Stimulated activated CD8-positive, alpha-beta memory T cell treated with anti-CD3 and anti-CD28 coated beads, Interleukin-4, amount 100 ng/mL, for 48 hours (primary cell): ENCODE data around the gene HLF.

Source experiments
- DNase-seq: peaks from one replicate; pipeline ENCODE4 v3.0.0-alpha.2; 2020

Gene HLF

DNA sequence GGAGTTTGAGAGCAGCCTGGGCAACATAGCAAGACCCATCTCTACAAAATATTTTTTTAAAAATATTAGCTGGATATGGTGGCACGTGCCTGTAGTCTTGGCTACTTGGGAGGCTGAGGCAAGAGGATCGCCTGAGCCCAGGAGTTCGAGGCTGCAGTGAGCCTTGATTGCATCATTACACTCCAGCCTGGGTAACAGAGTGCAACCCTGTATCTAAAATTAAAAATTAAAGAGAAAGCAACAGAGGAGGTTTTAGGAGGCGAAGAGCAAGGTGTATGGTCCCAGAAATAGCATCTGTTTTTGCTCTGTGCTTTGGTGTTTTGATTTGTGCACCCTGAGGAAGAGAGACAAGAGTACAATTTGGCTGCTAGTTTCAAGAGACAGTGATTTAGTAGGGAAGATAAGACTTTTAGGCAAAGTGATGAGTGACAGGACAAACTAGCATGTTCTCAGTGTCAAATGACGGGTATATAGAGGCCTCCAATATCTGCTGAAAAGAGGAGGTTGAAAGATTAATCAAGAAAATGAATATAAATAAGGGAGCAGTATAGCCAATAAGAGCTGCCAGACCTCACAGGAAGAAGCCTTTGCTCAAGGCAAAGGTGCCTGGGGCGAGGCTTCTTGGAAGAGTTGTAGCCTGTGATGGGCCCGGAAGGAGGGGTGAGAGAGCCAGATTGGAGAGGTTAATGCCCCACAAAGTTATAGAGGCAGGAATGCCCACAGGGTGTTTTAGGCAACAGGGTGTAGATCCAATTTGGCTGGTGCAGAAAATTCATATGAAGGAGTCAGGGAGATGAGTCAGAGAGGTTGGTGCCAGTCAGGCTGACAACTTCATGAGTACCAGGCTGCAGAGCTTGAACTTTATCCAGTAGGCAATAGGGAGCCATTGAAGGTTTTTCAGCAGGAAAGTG is 11.4 kb downstream of the HLF start:
- no peak for DNase-seq

DNA sequence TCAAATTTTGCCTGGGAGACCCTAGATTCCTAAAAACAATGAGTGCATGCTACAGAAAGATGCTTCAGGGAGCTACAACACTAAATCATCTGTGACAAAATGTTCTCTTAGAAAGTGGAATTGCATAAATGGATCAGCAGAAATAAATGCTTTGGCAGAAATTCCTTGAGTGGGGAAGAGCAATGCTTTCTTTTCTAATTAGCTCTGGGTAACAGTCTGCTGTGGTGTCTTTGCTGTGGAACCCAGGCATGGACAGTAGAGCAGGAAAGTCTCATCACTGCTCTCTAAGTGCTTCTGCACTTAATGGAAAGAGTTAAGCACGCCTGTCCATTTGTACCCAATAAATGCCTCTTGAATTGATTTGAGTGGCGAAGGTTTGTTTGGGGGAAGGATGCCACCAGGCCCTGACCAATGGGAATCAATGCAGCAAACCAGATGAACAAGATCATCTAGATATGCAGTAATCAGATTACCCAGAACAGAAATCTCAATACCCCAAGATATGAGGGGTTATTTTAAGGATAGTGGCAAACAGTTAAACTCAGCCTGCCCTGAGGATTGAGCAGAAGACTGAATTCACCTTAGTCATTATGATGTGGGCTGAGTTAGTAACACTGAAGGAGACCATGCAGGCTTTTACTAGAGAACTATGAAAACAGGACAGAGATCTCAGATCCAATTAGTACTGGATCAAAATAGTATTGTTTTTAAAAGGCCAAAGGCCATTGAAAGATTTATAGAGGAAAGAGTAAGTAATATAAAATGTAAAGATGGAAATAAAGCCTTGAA is 13.6 kb downstream of the HLF start:
- no peak for DNase-seq

- no peak for DNase-seq
Measured at GRCh38 chr17:55279203-55279602, 14.4 kb downstream of the HLF start.

- DNase-seq = no peak
Measured at GRCh38 chr17:55279788-55280187, 15.0 kb downstream of the HLF start.

DNA sequence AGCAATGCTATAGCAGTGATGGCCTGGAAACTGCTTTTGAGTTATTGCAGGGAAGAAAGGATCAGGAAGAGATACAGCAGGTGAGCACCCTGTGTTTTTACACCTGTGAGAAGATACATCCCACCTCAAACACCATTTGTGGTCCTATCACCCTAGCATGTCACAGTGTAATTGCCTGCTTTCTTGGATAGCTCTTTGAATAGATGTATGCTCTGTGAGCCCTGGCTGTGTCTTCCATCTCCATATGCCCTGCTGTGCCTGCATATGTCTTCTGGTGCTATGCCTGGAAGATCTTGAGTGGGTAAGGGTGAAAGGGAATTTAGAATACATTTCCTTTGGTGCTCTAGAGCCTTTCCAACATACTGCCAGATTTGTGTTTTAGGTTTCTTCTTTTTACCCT is 15.5 kb downstream of the HLF start:
- DNase-seq = no peak

DNA sequence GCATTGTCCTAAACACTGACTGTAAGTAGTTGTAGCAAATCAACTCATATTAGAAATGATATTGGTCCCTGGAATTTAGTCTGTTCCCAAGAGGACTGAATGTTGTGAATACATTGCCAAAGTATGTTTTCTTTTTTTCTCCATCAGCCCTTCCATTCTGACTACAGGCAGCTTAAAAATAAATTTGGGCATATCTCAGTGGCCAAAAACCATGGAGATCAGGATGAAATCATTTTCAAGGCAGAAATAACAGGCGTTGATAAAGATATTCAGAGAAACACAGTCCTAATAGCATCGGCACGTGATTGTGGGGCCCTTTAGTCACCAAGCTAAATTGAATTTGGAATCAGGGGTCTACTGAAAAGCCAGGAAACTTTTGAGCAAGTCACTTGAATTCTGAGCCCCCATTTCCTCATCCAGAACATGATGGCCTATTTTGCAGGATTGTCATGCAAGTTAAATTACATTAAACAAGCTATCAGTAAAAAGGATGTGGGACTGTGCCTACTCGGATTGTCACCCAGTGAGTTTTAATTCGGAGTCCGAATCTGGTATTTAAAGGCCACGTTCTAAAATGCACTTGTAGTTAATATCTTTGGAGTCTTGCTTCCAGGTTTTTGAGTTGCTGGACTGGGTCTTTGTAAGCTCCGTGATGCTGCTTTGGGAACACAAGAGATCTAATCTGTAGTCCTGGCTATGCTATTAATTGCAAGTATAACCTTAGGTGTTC is 17.1 kb downstream of the HLF start:
- DNase-seq = no peak

DNA sequence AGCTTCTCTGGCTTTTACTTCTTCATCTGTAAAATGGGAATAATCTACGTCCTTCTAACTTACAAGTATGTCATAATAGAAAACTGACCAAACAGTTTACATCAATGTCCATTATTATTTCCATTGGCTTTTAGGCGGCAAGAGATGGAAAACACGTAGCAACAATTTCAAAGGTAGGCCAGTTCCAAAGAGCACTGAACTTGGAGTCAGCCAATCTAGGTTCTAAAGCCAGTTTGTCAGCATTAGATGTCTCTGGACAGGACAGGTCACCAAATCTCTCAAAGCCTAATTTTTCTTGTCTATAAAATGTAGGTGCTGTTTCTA is 17.6 kb downstream of the HLF start:
- no peak for DNase-seq

DNA sequence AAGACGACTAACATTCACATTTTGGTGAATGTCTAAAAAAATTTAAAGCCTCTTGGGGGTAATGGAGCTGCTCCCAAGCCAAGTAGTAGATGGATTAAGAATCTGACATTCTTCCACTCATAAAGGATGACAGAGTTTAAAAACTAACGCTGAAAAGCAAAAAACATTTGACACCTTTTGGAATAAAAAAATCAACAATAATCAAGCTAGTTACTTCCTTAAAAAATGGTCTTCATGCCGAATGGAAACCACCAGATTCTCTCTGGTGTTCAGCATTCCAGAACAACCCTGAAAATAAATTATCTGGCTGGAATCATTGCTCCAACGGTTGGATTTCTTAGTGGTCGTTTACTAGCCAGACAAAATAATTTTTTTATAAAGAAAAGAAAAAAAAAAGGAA is 18.0 kb downstream of the HLF start:
- DNase-seq = no peak

GRCh38 chr17:55283256-55283965 is 18.7 kb downstream of the HLF start:
- no peak for DNase-seq

GRCh38 chr17:55284001-55284884 is 19.5 kb downstream of the HLF start:
- no peak for DNase-seq

- no peak for DNase-seq
Measured at GRCh38 chr17:55284944-55285339, 20.2 kb downstream of the HLF start.

GRCh38 chr17:55285340-55286301 is 20.9 kb downstream of the HLF start:
- DNase-seq = no peak

GRCh38 chr17:55286681-55287589 is 22.2 kb downstream of the HLF start:
- DNase-seq = no peak

DNA sequence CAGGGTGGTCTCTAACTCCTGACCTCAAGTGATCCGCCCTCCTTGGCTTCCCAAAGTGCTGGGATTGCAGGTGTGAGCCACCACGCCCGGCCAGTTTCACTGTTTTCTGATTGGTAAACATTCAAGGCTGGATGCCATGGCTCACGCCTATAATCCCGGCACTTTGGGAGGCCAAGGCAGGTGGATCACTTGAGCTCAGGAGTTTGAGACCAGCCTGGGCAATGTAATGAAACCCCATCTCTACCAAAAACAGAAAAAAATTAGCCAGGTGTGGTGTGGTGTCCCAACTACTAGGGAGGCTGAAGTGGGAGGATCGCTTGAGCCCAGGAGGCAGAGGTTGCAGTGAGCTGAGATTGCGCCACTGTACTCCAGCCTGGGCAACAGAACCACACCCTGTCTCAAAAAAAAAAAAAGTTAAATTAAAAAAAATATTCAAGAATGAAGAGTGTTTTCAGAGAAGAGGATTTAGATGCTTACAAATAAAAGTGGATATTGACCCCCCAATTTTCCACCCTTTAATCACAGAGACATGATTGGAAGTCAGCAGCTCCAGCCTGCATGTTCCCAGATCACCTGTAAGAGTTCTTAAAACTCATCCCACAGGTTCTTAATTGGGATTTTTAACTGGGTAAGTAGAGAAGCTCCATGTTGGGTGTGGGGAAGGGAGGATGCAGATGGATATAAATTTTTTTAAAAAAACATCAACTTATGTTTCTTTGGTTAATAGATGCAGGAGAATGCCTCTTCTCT is 23.8 kb downstream of the HLF start:
- no peak for DNase-seq

DNA sequence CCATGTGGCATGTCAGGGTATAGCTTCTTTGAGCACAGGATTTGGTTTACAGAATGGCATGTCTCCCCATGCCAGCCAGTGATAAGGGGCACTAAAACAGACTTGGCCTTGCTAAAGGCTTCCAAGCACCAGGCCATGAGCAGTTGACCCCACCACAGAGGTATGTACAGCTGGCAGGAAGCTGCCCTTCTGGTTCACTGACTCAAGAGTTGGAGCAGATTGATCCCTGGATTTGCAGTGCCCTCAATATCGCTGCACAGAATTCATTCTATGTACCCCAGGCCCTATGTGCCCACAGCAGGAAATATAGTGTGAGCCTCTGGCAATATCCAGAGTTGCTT is 24.3 kb downstream of the HLF start:
- DNase-seq = no peak

DNA sequence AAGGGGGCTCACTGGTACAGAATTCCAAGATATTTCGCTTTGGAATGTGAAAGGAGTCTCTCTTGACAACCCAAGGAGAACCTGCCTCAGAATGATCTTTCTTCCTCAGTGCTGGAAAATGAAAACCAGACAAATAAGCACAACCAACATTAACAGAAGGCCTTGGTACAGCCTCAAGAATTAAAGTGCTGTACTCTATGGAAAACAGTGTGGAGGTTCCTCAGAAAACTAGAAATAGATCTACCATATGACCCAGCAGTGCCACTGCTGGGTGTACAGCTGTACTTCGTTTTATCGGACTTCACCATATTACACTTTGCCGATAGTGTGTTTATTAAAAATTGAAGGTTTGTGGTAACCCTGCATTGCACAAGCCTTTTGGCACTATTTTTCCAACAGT is 25.2 kb downstream of the HLF start:
- DNase-seq = no peak

DNA sequence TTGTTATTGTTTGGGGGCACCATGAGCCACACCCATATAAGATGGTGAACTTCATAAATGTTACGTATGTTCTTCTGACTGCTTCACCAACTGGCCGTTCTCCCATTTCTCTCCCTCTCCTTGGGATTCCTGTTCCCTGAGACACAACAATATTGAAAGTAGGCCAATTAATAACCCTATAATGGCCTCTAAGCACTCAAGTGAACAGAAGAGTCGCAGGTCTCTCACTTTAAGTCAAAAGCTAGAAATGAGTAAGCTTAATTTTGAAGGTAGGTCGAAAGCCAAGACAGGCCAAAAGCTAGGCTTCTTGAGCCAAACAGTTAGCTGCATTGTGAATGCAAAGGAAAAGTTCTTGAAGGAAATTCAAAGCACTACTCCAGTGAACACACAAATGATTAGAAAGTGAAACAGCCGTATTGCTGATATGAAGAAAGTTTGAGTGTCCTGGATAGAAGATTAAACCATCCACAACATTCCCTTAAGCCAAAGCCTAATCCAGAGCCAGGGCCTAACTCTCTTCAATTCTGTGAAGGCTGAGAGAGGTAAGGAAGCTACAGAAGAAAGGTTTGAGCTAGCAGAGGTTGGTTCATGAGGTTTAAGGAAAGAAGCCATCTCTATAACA is 25.8 kb downstream of the HLF start:
- no peak for DNase-seq

GRCh38 chr17:55291114-55291507 is 26.4 kb downstream of the HLF start:
- DNase-seq = no peak

- no peak for DNase-seq
Measured at GRCh38 chr17:55292094-55292493, 27.3 kb downstream of the HLF start.
